Measurements from ENCODE around the gene SRGAP2. TPM values are rescaled to one million over a fixed set of nuclear protein-coding genes. Genes with fewer than 3 reads are reported as not detected.
"Not testable (repeated sequence)": the region's sequence is repeated elsewhere in the genome, so short reads cannot be mapped to it uniquely, and the experiment has no call there.

SRGAP2 gene
- total RNA-seq (10 to 100 TPM; 39.9 to 45.1 TPM), polyA plus RNA-seq (14.0 TPM)

DNA sequence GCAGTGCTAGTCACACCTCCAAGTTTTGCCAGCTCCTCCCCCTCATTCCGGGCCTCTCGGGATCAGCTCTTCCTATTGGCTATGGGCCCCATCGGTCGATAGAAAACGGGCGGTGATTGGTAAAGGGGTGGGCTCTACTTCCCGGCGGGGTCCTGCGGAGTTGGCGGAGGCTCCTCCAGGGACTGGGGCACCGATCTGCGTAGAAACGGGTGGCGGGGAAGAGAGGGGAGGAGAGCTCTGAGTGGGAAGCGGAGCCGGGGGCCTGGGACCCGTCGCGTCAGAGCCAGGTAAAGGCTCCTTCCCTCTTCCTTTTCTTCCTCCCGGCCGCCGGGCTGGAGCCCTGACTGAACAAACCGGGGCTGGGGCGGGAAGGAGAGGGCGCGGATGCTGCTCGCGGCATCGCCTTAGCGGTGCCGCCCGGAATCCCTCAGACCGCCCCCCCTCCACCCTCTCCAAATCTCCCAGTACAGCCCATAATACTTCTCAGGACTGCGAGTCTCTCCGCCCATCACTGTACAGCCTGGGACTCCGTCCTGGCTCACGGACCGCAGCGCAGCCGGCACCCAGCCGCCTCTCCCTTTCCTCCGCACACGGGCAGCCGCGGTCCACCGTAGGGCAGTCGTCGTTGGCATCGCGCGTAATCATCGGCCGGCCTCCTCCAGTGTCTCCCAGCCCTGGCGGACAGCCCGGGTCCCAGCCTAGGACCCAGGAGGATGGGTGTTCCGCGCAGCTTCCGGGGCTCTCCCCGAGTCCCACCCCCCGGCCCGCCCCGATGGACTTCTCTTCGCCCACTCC is at the start of gene SRGAP2:
TSS of gene SRGAP2 (plus strand) at position 178 of the 795 bp plus-strand sequence. CDS start 2,430 bp downstream, outside the sequence.
- H3K27ac Mint-ChIP-seq, result peak within 1 kb of the TSS in 2 of 8 donors; percentile 76 to 79
- H3K27ac ChIP-seq (ENCODE audit: low read depth, low read length); H3K27me3 Mint-ChIP-seq: not testable (repeated sequence)

DNA sequence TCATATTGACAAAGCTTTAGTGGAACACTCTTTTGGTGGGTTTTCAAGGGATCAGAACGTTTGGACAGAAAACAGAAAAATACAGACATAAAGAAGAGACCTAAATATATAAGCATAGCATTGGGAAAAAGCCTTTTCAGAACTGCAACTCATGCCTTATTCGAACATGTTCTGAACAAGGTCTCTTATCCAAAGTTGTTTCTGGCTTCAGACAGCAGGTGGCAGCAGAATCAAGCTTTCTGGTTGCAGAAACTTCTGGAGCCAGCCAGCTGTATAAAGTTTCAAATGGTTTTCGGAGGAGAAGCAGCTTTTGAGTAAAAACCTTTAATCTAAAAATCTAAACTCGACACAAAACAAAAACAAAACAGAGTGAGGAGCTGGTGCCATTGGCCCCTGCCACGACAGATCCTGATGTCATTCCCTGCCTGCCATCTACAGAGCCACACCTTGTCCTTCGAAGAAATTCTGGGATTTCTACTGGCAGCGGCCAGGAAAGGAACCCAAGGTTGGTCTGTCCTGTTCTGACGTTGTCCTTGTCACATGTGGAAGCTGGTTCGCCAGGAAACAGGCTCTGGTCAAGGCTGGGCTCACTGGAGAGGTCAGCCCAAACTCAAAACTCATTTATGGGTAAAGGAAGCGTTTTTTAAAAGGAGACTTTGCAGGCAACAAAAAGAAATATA is 35.9 kb upstream of the SRGAP2 start:
- H3K27me3 Mint-ChIP-seq; H3K9me3 ChIP-seq (ENCODE audit: low read length); CTCF ChIA-PET; H3K27ac Mint-ChIP-seq; H3K27me3 ChIP-seq (ENCODE audit: insufficient read depth, low read length, poor library complexity, severe bottlenecking); H3K36me3 Mint-ChIP-seq; H3K4me3 ChIP-seq (ENCODE audit: low read length); POLR2A ChIA-PET; H3K9me3 Mint-ChIP-seq; H3K4me3 Mint-ChIP-seq; H3K4me1 ChIP-seq (ENCODE audit: insufficient read depth, low read length); H3K27ac ChIP-seq (ENCODE audit: low read depth, low read length); H3K4me1 Mint-ChIP-seq; H3K36me3 ChIP-seq (ENCODE audit: insufficient read depth, low read length): not testable (repeated sequence)
- DNase-seq, result peak in 2 of 5 donors; percentile 2 to 3

More for the DNA sequence above, at the start of gene SRGAP2:
- H3K36me3 Mint-ChIP-seq; H3K4me1 ChIP-seq (ENCODE audit: insufficient read depth, low read length); H3K9me3 Mint-ChIP-seq; POLR2A ChIA-PET; H3K9me3 ChIP-seq (ENCODE audit: low read length); H3K27me3 ChIP-seq (ENCODE audit: insufficient read depth, low read length, poor library complexity, severe bottlenecking); CTCF ChIA-PET; H3K4me1 Mint-ChIP-seq; H3K4me3 ChIP-seq (ENCODE audit: low read length); H3K36me3 ChIP-seq (ENCODE audit: insufficient read depth, low read length): not testable (repeated sequence)
- peak in 4 of 5 donors; percentile 34 to 64 (median 56) for DNase-seq
- H3K4me3 Mint-ChIP-seq, result peak within 1 kb of the TSS; percentile 68 to 92 (median 81)

- H3K9me3 ChIP-seq (ENCODE audit: low read length); DNase-seq; H3K36me3 ChIP-seq (ENCODE audit: insufficient read depth, low read length); H3K27me3 Mint-ChIP-seq; H3K36me3 Mint-ChIP-seq; H3K27me3 ChIP-seq (ENCODE audit: insufficient read depth, low read length, poor library complexity, severe bottlenecking); H3K27ac Mint-ChIP-seq; POLR2A ChIA-PET; H3K4me3 ChIP-seq (ENCODE audit: low read length); H3K27ac ChIP-seq (ENCODE audit: low read depth, low read length); H3K4me3 Mint-ChIP-seq; H3K4me1 Mint-ChIP-seq; H3K4me1 ChIP-seq (ENCODE audit: insufficient read depth, low read length); H3K9me3 Mint-ChIP-seq; CTCF ChIA-PET: not testable (repeated sequence)
Observed at GRCh38 chr1:206169794-206170193, 33.5 kb upstream of the SRGAP2 start.

DNA sequence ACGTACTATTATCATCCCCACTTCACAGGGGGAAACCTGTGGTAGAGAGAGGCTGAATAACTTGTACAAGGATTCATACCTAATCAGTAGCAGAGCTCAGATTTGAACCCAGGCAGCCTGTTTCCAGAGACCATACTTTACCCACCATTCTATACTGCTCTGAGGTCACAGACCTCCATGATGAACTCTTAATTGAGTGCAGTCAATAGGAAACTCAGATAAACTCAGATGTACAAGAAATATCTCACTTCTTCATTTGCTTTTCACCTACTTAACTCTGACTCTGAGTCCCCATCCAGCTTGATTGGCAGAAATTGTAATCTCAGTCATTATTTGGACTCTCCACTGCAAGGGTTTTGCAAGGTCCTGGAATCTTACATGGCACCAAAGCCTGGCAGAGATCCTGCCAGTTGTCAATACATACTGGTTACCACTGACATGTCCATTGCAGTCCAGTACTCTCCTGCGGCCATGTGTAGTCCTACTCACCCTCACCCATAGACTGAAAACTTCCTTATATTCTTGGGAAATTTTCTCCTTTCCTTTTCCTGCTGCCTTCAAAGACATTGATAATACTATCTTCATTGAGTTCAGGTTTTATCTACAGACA is 30.1 kb upstream of the SRGAP2 start:
- H3K9me3 ChIP-seq (ENCODE audit: low read length), result not testable (repeated sequence)

DNA sequence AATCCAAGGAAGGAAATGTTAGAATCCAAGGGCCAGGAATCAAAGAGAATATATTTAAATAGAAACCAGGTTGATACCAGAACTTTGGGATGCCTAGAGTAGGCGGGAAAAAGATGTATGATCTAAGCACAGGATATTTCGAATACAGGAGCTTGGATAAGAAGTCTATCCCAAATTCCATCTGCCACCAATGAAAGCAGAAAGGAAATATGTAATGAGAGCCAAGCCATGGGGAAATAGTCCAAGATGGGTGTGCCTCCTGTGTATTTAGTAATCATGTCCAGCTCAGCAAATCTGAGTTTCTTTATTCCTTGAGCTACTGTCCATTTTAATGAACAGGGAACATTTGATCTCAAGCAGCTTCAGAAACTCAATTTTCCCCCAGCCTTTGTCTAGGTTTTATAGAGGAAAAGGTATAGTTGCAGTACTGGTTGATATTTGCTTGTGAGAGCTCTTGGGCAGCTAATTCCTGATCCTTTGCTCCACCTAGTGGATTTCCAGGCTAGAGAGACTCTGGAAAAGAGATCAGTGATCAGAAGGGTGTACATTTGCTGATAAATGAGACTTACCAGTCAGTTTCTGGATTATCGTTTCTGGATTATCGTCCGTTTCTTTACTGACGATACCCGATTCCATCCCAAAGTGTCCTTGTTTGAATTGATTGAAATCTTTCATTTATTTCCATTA is 29.0 kb upstream of the SRGAP2 start:
- H3K9me3 Mint-ChIP-seq; POLR2A ChIA-PET; H3K27ac ChIP-seq (ENCODE audit: low read depth, low read length); H3K27ac Mint-ChIP-seq; CTCF ChIA-PET; H3K4me1 Mint-ChIP-seq; H3K27me3 Mint-ChIP-seq; H3K4me1 ChIP-seq (ENCODE audit: insufficient read depth, low read length); H3K27me3 ChIP-seq (ENCODE audit: insufficient read depth, low read length, poor library complexity, severe bottlenecking); H3K4me3 Mint-ChIP-seq; H3K9me3 ChIP-seq (ENCODE audit: low read length); H3K36me3 Mint-ChIP-seq; DNase-seq; H3K36me3 ChIP-seq (ENCODE audit: insufficient read depth, low read length); H3K4me3 ChIP-seq (ENCODE audit: low read length): not testable (repeated sequence)

More for the DNA sequence above, 30.1 kb upstream of the SRGAP2 start:
- CTCF ChIA-PET; H3K27ac ChIP-seq (ENCODE audit: low read depth, low read length); H3K4me1 ChIP-seq (ENCODE audit: insufficient read depth, low read length); DNase-seq; POLR2A ChIA-PET; H3K4me1 Mint-ChIP-seq; H3K9me3 Mint-ChIP-seq; H3K27me3 ChIP-seq (ENCODE audit: insufficient read depth, low read length, poor library complexity, severe bottlenecking); H3K27ac Mint-ChIP-seq; H3K36me3 Mint-ChIP-seq; H3K4me3 Mint-ChIP-seq; H3K27me3 Mint-ChIP-seq; H3K4me3 ChIP-seq (ENCODE audit: low read length); H3K36me3 ChIP-seq (ENCODE audit: insufficient read depth, low read length): not testable (repeated sequence)

DNA sequence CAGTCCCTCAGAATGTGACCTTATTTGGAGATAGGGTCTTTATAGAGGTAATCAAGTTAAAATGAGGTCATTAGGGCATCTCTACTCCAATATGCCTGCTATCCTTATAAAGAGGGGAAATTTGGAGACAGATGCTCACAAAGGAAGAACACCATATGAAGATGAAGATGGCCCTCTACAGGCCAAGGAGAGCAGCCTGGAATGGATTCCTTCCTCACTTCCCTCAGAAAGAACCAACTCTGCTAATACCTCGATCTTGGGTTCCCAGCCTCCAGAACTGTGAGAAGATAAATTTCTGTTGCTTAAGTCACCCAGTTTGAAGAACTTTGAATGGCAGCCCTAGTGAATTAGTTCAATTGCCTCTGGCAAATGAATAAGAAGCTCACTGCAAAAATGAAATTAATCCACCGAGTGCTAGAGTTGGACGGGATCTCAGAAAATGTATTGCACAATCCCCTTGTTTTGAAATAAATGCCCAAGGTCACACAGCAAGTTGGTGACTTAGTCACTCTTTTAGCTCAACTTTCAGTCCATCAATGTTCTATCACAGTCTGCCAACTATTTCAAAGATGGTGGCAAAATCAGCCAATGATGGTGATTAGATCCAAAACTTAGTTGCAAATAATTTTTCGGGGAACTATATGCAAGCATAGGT is 27.8 kb upstream of the SRGAP2 start:
- CTCF ChIA-PET, H3K27ac Mint-ChIP-seq: not testable (repeated sequence)

GRCh38 chr1:206176114-206176502 is 27.2 kb upstream of the SRGAP2 start:
- H3K4me1 Mint-ChIP-seq; CTCF ChIA-PET; H3K36me3 ChIP-seq (ENCODE audit: insufficient read depth, low read length); POLR2A ChIA-PET; H3K4me3 ChIP-seq (ENCODE audit: low read length); H3K27me3 Mint-ChIP-seq; H3K27ac ChIP-seq (ENCODE audit: low read depth, low read length); DNase-seq; H3K9me3 Mint-ChIP-seq; H3K36me3 Mint-ChIP-seq; H3K4me3 Mint-ChIP-seq; H3K27me3 ChIP-seq (ENCODE audit: insufficient read depth, low read length, poor library complexity, severe bottlenecking); H3K9me3 ChIP-seq (ENCODE audit: low read length); H3K4me1 ChIP-seq (ENCODE audit: insufficient read depth, low read length); H3K27ac Mint-ChIP-seq: not testable (repeated sequence)

More for the DNA sequence above, 27.8 kb upstream of the SRGAP2 start:
- H3K4me1 Mint-ChIP-seq; H3K4me1 ChIP-seq (ENCODE audit: insufficient read depth, low read length); H3K36me3 ChIP-seq (ENCODE audit: insufficient read depth, low read length); H3K36me3 Mint-ChIP-seq; H3K4me3 Mint-ChIP-seq; H3K27me3 ChIP-seq (ENCODE audit: insufficient read depth, low read length, poor library complexity, severe bottlenecking); H3K4me3 ChIP-seq (ENCODE audit: low read length); H3K9me3 ChIP-seq (ENCODE audit: low read length); H3K9me3 Mint-ChIP-seq; DNase-seq; POLR2A ChIA-PET; H3K27ac ChIP-seq (ENCODE audit: low read depth, low read length); H3K27me3 Mint-ChIP-seq: not testable (repeated sequence)

Data from CD8-positive, alpha-beta memory T cell (primary cell).